ENCODE measurements around the gene ARMH2.

ARMH2 gene

GRCh38 chr6:24778878-24779277 lies 19.8 kb downstream of the ARMH2 start:
- CTCF ChIA-PET: interaction anchor here (1.0 to 1.3 kb wide), 3 partner anchors 11 to 28 kb away, joined by 3 to 4 read pairs (median 4); no protein-coding TSS in a partner anchor
- DNase-seq: no peak
- no peaks in the 10 kb centered on the region for H3K9me3 ChIP-seq (ENCODE audit: control extremely low read depth in 1 of 5, control insufficient read depth in 4 of 5, insufficient read depth in 2 of 5, low read depth in 1 of 5, low read length in 4 of 5)
- H3K27ac ChIP-seq (ENCODE audit: insufficient read depth in 1 of 2, low read depth in 1 of 2, low read length in 2 of 2, poor library complexity in 1 of 2, severe bottlenecking in 2 of 2): no peak overlapping the region
- H3K36me3 ChIP-seq (ENCODE audit: control insufficient read depth in 4 of 4, insufficient read depth in 4 of 4, low read length in 3 of 4): peaks cover 7 to 45% (median 12%) of the 10 kb centered on the region in 4 experiments
- POLR2A ChIA-PET: no interaction called here
- no peaks in the 10 kb centered on the region for H3K27me3 ChIP-seq (replicated peaks in 2 of 5; ENCODE audit: control insufficient read depth in 4 of 5, insufficient read depth in 5 of 5, low read length in 4 of 5)
- H3K4me1 ChIP-seq (ENCODE audit: control extremely low read depth in 1 of 4, control insufficient read depth in 4 of 4, insufficient read depth in 4 of 4, low read length in 3 of 4): peaks cover 7 to 36% (median 21%) of the 10 kb centered on the region in 4 experiments
- H3K4me3 ChIP-seq (ENCODE audit: control insufficient read depth in 1 of 7, extremely low read depth in 1 of 7, insufficient read depth in 4 of 7, low read depth in 2 of 7, low read length in 6 of 7): no peak overlapping the region

- H3K9me3 ChIP-seq (ENCODE audit: control extremely low read depth in 1 of 5, control insufficient read depth in 4 of 5, insufficient read depth in 2 of 5, low read depth in 1 of 5, low read length in 4 of 5): no peaks in the 10 kb centered on the region
- no peaks in the 10 kb centered on the region for H3K27me3 ChIP-seq (replicated peaks in 2 of 5; ENCODE audit: control insufficient read depth in 4 of 5, insufficient read depth in 5 of 5, low read length in 4 of 5)
- WGBS (ENCODE audit: insufficient coverage): 33% methylated on average over 1 of the region's 1 CpG
- H3K4me1 ChIP-seq (ENCODE audit: control extremely low read depth in 1 of 4, control insufficient read depth in 4 of 4, insufficient read depth in 4 of 4, low read length in 3 of 4): peaks cover 7 to 36% (median 21%) of the 10 kb centered on the region in 4 experiments
- POLR2A ChIA-PET: no interaction called here
- no peak overlapping the region for H3K27ac ChIP-seq (ENCODE audit: insufficient read depth in 1 of 2, low read depth in 1 of 2, low read length in 2 of 2, poor library complexity in 1 of 2, severe bottlenecking in 2 of 2)
- CTCF ChIA-PET: interaction anchor here (1.0 to 1.3 kb wide), 2 partner anchors 12 to 17 kb away, joined by 3 to 4 read pairs; no protein-coding TSS in a partner anchor
- H3K36me3 ChIP-seq (ENCODE audit: control insufficient read depth in 4 of 4, insufficient read depth in 4 of 4, low read length in 3 of 4): peaks cover 7 to 39% (median 12%) of the 10 kb centered on the region in 4 experiments
- no peak for DNase-seq
- peak overlapping the region in 1 of 7 experiments; percentile 8 for H3K4me3 ChIP-seq (ENCODE audit: control insufficient read depth in 1 of 7, extremely low read depth in 1 of 7, insufficient read depth in 4 of 7, low read depth in 2 of 7, low read length in 6 of 7)
These were observed 20.6 kb downstream of the ARMH2 start for GRCh38 chr6:24778121-24778520.

GRCh38 chr6:24777227-24777626 lies 21.5 kb downstream of the ARMH2 start:
- CTCF ChIA-PET: interaction anchor here (1.0 to 1.3 kb wide), 3 partner anchors 10 to 13 kb away, joined by 3 to 4 read pairs (median 4); no protein-coding TSS in a partner anchor
- H3K4me3 ChIP-seq (ENCODE audit: control insufficient read depth in 1 of 7, extremely low read depth in 1 of 7, insufficient read depth in 4 of 7, low read depth in 2 of 7, low read length in 6 of 7): peak overlapping the region in 1 of 7 experiments; percentile 100
- POLR2A ChIA-PET: no interaction called here

GRCh38 chr6:24775520-24776058 lies 23.1 kb downstream of the ARMH2 start:
- DNase-seq: peak; percentile 22 to 64 (median 54)
- POLR2A ChIA-PET: interaction anchor here (0.7 kb wide), 1 partner anchor 56 kb away, joined by 3 read pairs; the partner anchor contains the start of gene C6orf62
- CTCF ChIA-PET: interaction anchor here (1.2 to 1.7 kb wide), 3 partner anchors 15 to 47 kb away, joined by 3 to 4 read pairs (median 3); no protein-coding TSS in a partner anchor
- Histone ChIP-seq H3K4me3 (ENCODE audit: control insufficient read depth in 1 of 7, extremely low read depth in 1 of 7, insufficient read depth in 4 of 7, low read depth in 2 of 7, low read length in 6 of 7) (peak overlapping the region; percentile 94 to 100 (median 100)), H3K27ac (ENCODE audit: insufficient read depth in 1 of 2, low read depth in 1 of 2, low read length in 2 of 2, poor library complexity in 1 of 2, severe bottlenecking in 2 of 2) (peak overlapping the region in 1 of 2 experiments; percentile 91), H3K36me3 (ENCODE audit: control insufficient read depth in 4 of 4, insufficient read depth in 4 of 4, low read length in 3 of 4) (peaks cover 0 to 19% (median 7%) of the 10 kb centered on the region in 4 experiments), H3K27me3 (replicated peaks in 2 of 5; ENCODE audit: control insufficient read depth in 4 of 5, insufficient read depth in 5 of 5, low read length in 4 of 5) (no peaks in the 10 kb centered on the region), H3K9me3 (ENCODE audit: control extremely low read depth in 1 of 5, control insufficient read depth in 4 of 5, insufficient read depth in 2 of 5, low read depth in 1 of 5, low read length in 4 of 5) (no peaks in the 10 kb centered on the region), H3K4me1 (ENCODE audit: control extremely low read depth in 1 of 4, control insufficient read depth in 4 of 4, insufficient read depth in 4 of 4, low read length in 3 of 4) (peaks cover 7 to 36% (median 21%) of the 10 kb centered on the region in 4 experiments)
- WGBS (ENCODE audit: insufficient coverage): 11% methylated on average over 16 of the region's 20 CpGs

More at GRCh38 chr6:24777227-24777626, 21.5 kb downstream of the ARMH2 start:
- H3K4me1 ChIP-seq (ENCODE audit: control extremely low read depth in 1 of 4, control insufficient read depth in 4 of 4, insufficient read depth in 4 of 4, low read length in 3 of 4): peaks cover 7 to 36% (median 21%) of the 10 kb centered on the region in 4 experiments
- no peaks in the 10 kb centered on the region for H3K27me3 ChIP-seq (replicated peaks in 2 of 5; ENCODE audit: control insufficient read depth in 4 of 5, insufficient read depth in 5 of 5, low read length in 4 of 5)
- no CpG with 5 or more reads among the region's 1 CpG for WGBS (ENCODE audit: insufficient coverage)
- H3K9me3 ChIP-seq (ENCODE audit: control extremely low read depth in 1 of 5, control insufficient read depth in 4 of 5, insufficient read depth in 2 of 5, low read depth in 1 of 5, low read length in 4 of 5): no peaks in the 10 kb centered on the region
- peaks cover 6 to 31% (median 9%) of the 10 kb centered on the region in 4 experiments for H3K36me3 ChIP-seq (ENCODE audit: control insufficient read depth in 4 of 4, insufficient read depth in 4 of 4, low read length in 3 of 4)
- DNase-seq: no peak
- H3K27ac ChIP-seq (ENCODE audit: insufficient read depth in 1 of 2, low read depth in 1 of 2, low read length in 2 of 2, poor library complexity in 1 of 2, severe bottlenecking in 2 of 2): peak overlapping the region in 1 of 2 experiments; percentile 14

GRCh38 chr6:24774696-24775519 lies 23.8 kb downstream of the ARMH2 start, which contains the start of gene GMNN:
Gene GMNN (plus strand): TSS chr6:24774937. CDS start chr6:24777247, 2,310 bp downstream.
- WGBS (ENCODE audit: insufficient coverage): under 1% methylated on average over 57 of the region's 75 CpGs
- CTCF ChIA-PET: interaction anchor here (1.2 to 1.7 kb wide), 3 partner anchors 15 to 48 kb away, joined by 3 to 4 read pairs (median 3); no protein-coding TSS in a partner anchor
- H3K36me3 ChIP-seq (ENCODE audit: control insufficient read depth in 4 of 4, insufficient read depth in 4 of 4, low read length in 3 of 4): peaks cover 0 to 14% (median 3%) of the 10 kb centered on the region in 4 experiments
- peaks cover 7 to 36% (median 21%) of the 10 kb centered on the region in 4 experiments for H3K4me1 ChIP-seq (ENCODE audit: control extremely low read depth in 1 of 4, control insufficient read depth in 4 of 4, insufficient read depth in 4 of 4, low read length in 3 of 4)
- H3K27me3 ChIP-seq (replicated peaks in 2 of 5; ENCODE audit: control insufficient read depth in 4 of 5, insufficient read depth in 5 of 5, low read length in 4 of 5): no peaks in the 10 kb centered on the region
- no peaks in the 10 kb centered on the region for H3K9me3 ChIP-seq (ENCODE audit: control extremely low read depth in 1 of 5, control insufficient read depth in 4 of 5, insufficient read depth in 2 of 5, low read depth in 1 of 5, low read length in 4 of 5)
- H3K27ac ChIP-seq (ENCODE audit: insufficient read depth in 1 of 2, low read depth in 1 of 2, low read length in 2 of 2, poor library complexity in 1 of 2, severe bottlenecking in 2 of 2): peak within 1 kb of the TSS; percentile 74 to 91
- DNase-seq: peak; percentile 95 to 97 (median 96)
- POLR2A ChIA-PET: interaction anchor here (0.7 kb wide), 1 partner anchor 56 kb away, joined by 3 read pairs; the partner anchor contains the start of gene C6orf62
- H3K4me3 ChIP-seq (ENCODE audit: control insufficient read depth in 1 of 7, extremely low read depth in 1 of 7, insufficient read depth in 4 of 7, low read depth in 2 of 7, low read length in 6 of 7): peak within 1 kb of the TSS; percentile 94 to 100 (median 100)

GRCh38 chr6:24768361-24768760 lies 30.4 kb downstream of the ARMH2 start:
- 100% methylated on average over 2 of the region's 5 CpGs for WGBS (ENCODE audit: insufficient coverage)
- POLR2A ChIA-PET: no interaction called here
- CTCF ChIA-PET: interaction anchor here (1.6 kb wide), 1 partner anchor 25 kb away, joined by 4 read pairs; no protein-coding TSS in a partner anchor
- H3K4me1 ChIP-seq (ENCODE audit: control extremely low read depth in 1 of 4, control insufficient read depth in 4 of 4, insufficient read depth in 4 of 4, low read length in 3 of 4): no peaks in the 10 kb centered on the region
- H3K9me3 ChIP-seq (ENCODE audit: control extremely low read depth in 1 of 5, control insufficient read depth in 4 of 5, insufficient read depth in 2 of 5, low read depth in 1 of 5, low read length in 4 of 5): no peaks in the 10 kb centered on the region
- DNase-seq: peak in 2 of 3 donors; percentile 29
- H3K27me3 ChIP-seq (replicated peaks in 2 of 5; ENCODE audit: control insufficient read depth in 4 of 5, insufficient read depth in 5 of 5, low read length in 4 of 5): no peaks in the 10 kb centered on the region
- no peak overlapping the region for H3K4me3 ChIP-seq (ENCODE audit: control insufficient read depth in 1 of 7, extremely low read depth in 1 of 7, insufficient read depth in 4 of 7, low read depth in 2 of 7, low read length in 6 of 7)
- no peaks in the 10 kb centered on the region for H3K36me3 ChIP-seq (ENCODE audit: control insufficient read depth in 4 of 4, insufficient read depth in 4 of 4, low read length in 3 of 4)
- H3K27ac ChIP-seq (ENCODE audit: insufficient read depth in 1 of 2, low read depth in 1 of 2, low read length in 2 of 2, poor library complexity in 1 of 2, severe bottlenecking in 2 of 2): no peak overlapping the region
